OCI-LY3 (cell line): ENCODE data around the gene JUN.

Experiments
- H2AFZ ChIP-seq: fragments of 200-600, 300-600 bp; shearing (Covaris generic); 2 replicates; pipeline ENCODE4 v1.6.0; 2014; ENCODE audit warnings: antibody characterized with exemption, low read depth, low read length
- H3K27ac ChIP-seq: fragments of 200-600, 300-600 bp; sonication (generic); 2 replicates; pipeline ENCODE4 v1.5.1; 2014; ENCODE audit warnings: mild to moderate bottlenecking, low read length, moderate library complexity, mixed read lengths
- H3K27me3 ChIP-seq: fragments of 200-600, 300-600 bp; sonication (generic); 2 replicates; pipeline ENCODE4 v1.6.1; 2014; ENCODE audit warnings: low read depth, low read length, mixed read lengths
- H3K36me3 ChIP-seq: fragments of 200-600, 300-600 bp; sonication (generic); replicated peaks from 2 replicates; pipeline ENCODE3; 2014; ENCODE audit warnings: low read depth, low read length, mixed read lengths
- H3K4me1 ChIP-seq: fragments of 300-600, 200-600 bp; sonication (generic); 2 replicates; pipeline ENCODE4 v1.6.1; 2014; ENCODE audit warnings: low read length, mixed read lengths
- H3K4me2 ChIP-seq: fragments of 200-600, 300-600 bp; sonication (generic); 2 replicates; pipeline ENCODE4 v1.6.1; 2014; ENCODE audit warnings: low read length, mixed read lengths
- H3K4me3 ChIP-seq: fragments of 300-600, 200-600 bp; sonication (generic); 2 replicates; pipeline ENCODE4 v1.5.1; 2014; ENCODE audit warnings: antibody characterized with exemption, mild to moderate bottlenecking, low read length, moderate library complexity
- H3K79me2 ChIP-seq: fragments of 300-600, 200-600 bp; shearing (Covaris generic); 2 replicates; pipeline ENCODE4 v1.6.1; 2014; ENCODE audit warnings: mild to moderate bottlenecking, low read length, mixed read lengths
- H3K9ac ChIP-seq: fragments of 300-600, 200-600 bp; shearing (Covaris generic); 2 replicates; pipeline ENCODE4 v1.6.0; 2014; ENCODE audit warnings: mild to moderate bottlenecking, low read length, moderate library complexity
- H3K9me3 ChIP-seq: fragments of 200-600, 300-600 bp; shearing (Covaris generic); 2 replicates; pipeline ENCODE4 v1.6.1; 2014; ENCODE audit warnings: low read length, mixed read lengths; ENCODE audit not compliant: insufficient read depth
- H4K20me1 ChIP-seq: fragments of 200-600, 300-600 bp; sonication (generic); 2 replicates; pipeline ENCODE4 v1.6.1; 2016; ENCODE audit warnings: low read length, mixed read lengths; ENCODE audit not compliant: insufficient read depth
- CTCF ChIP-seq: fragments of 200-600, 300-600 bp; sonication (generic); IDR thresholded peaks from 2 replicates; pipeline ENCODE4 v1.5.1; 2014; ENCODE audit warnings: antibody characterized with exemption, low read length, low read depth
- EZH2phosphoT487 ChIP-seq: fragments of 200-600 bp; shearing (Covaris generic); IDR thresholded peaks from 2 replicates; pipeline ENCODE4 v1.6.1; 2018; ENCODE audit warnings: antibody characterized with exemption, mixed run types, low read depth

Gene JUN

GRCh38 chr1:58783090-58783992 is 506 bp downstream of the JUN start:
- Histone ChIP-seq H3K27me3 (no peaks in the 10 kb centered on the region), H3K79me2 (peaks cover 19% of the 10 kb centered on the region), H3K4me2 (peak overlapping the region; percentile 86), H3K4me3 (peak overlapping the region; percentile 85), H3K27ac (peak overlapping the region; percentile 76), H3K4me1 (peaks cover 19% of the 10 kb centered on the region), H3K9ac (peak overlapping the region; percentile 84), H2AFZ (no peak overlapping the region), H4K20me1 (0 out of 2 replicates have a peak, but pooled peaks cover 3% of the 10 kb centered on the region), H3K9me3 (no peaks in the 10 kb centered on the region), H3K36me3 (peaks cover 14% of the 10 kb centered on the region)
- no peak for TF ChIP-seq EZH2phosphoT487
- no peak for TF ChIP-seq CTCF

- Histone ChIP-seq H3K9me3 (no peaks in the 10 kb centered on the region), H3K9ac (peak overlapping the region; percentile 84), H3K36me3 (peaks cover 14% of the 10 kb centered on the region), H3K27me3 (no peaks in the 10 kb centered on the region), H3K4me1 (peaks cover 19% of the 10 kb centered on the region), H3K27ac (no peak overlapping the region), H3K4me3 (peak overlapping the region; percentile 85), H4K20me1 (0 out of 2 replicates have a peak, but pooled peaks cover 3% of the 10 kb centered on the region), H2AFZ (no peak overlapping the region), H3K79me2 (peaks cover 19% of the 10 kb centered on the region), H3K4me2 (peak overlapping the region; percentile 86)
- TF ChIP-seq CTCF (no peak), EZH2phosphoT487 (no peak)
Measured at GRCh38 chr1:58782178-58783089, 1.4 kb downstream of the JUN start.

DNA sequence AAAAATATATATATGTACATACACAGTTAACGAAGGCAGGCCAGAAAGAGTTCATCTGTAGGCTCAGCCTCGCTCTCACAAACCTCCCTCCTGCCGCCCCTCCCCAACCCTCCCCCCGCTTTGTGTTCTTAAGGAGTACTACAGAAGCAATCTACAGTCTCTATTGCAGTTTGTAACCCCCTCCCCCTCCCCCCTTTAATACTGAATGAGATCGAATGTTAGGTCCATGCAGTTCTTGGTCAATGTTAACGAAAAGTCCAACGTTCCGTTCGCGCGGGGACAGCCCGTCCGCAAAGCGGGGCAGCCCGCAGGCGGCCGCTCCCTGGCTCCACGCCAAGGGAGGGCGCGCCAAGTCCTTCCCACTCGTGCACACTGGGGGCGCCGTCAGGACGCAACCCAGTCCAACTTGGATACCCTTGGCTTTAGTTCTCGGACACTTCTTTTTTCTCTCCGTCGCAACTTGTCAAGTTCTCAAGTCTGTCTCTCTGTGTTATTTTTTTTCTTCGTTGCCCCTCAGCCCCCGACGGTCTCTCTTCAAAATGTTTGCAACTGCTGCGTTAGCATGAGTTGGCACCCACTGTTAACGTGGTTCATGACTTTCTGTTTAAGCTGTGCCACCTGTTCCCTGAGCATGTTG is 2.2 kb downstream of the JUN start:
- H3K4me1 ChIP-seq: peaks cover 19% of the 10 kb centered on the region
- TF ChIP-seq CTCF: no peak
- TF ChIP-seq EZH2phosphoT487: no peak
- H3K4me2 ChIP-seq: peak overlapping the region; percentile 86
- no peak overlapping the region for H2AFZ ChIP-seq
- H3K27ac ChIP-seq: no peak overlapping the region
- H3K36me3 ChIP-seq: peaks cover 14% of the 10 kb centered on the region
- no peak overlapping the region for H3K9ac ChIP-seq
- peak overlapping the region; percentile 85; the same call in 1 of the 2 replicates for H3K4me3 ChIP-seq
- no peaks in the 10 kb centered on the region for H3K27me3 ChIP-seq
- H3K9me3 ChIP-seq: no peaks in the 10 kb centered on the region
- H4K20me1 ChIP-seq: 0 out of 2 replicates have a peak, but pooled peaks cover 3% of the 10 kb centered on the region
- peaks cover 19% of the 10 kb centered on the region for H3K79me2 ChIP-seq
